ENCODE results near the gene WDR33.

DNA sequence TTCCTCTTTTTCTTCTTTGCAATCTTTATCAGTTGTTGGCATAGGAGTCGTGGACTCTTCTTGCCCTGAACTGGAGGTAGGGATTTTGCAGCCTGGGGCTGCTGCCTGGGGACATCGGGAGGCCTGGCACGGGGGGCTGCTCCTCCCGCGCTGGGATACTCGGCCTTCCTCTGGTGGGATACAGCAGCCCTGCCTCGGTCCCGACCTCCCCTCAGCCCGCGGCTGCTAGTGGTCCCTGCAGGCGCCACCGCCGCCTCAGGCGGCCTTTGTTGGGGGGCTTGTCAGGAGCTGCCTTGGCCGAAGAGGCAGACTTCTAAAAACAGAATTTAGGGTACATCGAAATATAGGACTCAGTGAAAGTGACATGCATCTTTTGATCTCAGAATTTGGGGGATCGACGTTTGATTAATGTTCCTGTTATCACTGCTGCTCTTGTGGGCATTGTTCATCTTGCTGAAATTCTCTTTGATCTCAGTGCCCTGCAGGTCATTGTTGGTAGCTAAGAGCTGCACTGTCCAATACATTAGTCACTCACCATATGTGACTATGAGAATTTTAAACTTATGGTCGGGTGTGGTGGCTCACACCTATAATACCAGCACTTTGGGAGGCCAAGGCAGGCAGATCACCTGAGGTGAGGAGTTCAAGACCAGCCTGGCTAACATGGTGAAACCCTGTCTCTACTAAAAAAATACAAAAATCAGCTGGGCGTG, 30.7 kb upstream of the WDR33 start:
- TF ChIP-seq, protein P1, sequence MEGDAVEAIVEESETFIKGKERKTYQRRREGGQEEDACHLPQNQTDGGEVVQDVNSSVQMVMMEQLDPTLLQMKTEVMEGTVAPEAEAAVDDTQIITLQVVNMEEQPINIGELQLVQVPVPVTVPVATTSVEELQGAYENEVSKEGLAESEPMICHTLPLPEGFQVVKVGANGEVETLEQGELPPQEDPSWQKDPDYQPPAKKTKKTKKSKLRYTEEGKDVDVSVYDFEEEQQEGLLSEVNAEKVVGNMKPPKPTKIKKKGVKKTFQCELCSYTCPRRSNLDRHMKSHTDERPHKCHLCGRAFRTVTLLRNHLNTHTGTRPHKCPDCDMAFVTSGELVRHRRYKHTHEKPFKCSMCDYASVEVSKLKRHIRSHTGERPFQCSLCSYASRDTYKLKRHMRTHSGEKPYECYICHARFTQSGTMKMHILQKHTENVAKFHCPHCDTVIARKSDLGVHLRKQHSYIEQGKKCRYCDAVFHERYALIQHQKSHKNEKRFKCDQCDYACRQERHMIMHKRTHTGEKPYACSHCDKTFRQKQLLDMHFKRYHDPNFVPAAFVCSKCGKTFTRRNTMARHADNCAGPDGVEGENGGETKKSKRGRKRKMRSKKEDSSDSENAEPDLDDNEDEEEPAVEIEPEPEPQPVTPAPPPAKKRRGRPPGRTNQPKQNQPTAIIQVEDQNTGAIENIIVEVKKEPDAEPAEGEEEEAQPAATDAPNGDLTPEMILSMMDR (IDR thresholded peaks at IDR 0.05): no peak
- no peak for TF ChIP-seq POLR2A (IDR thresholded peaks at IDR 0.05)
